NB4 (cell line): ENCODE data around the gene PLAGL2.

ENCODE experiments used
- CTCF ChIP-seq: IDR thresholded peaks from one replicate; pipeline ENCODE4 v1.5.1; 2012; ENCODE audit warnings: low read depth, low read length
- MAX ChIP-seq: IDR thresholded peaks from 2 replicates; pipeline ENCODE4 v1.6.1; 2011; ENCODE audit warnings: low read depth, low read length
- MYC ChIP-seq: IDR thresholded peaks from 2 replicates; pipeline ENCODE4 v1.6.1; 2011; ENCODE audit warnings: low read depth, low read length
- POLR2A ChIP-seq: IDR thresholded peaks from 2 replicates; pipeline ENCODE4 v1.6.1; 2011; ENCODE audit warnings: mild to moderate bottlenecking; ENCODE audit not compliant: insufficient read length; ENCODE audit errors: extremely low read depth

GRCh38 chr20:32205110-32205842 is 2.3 kb downstream of the PLAGL2 start:
- TF ChIP-seq POLR2A (no peak), CTCF (no peak), MAX (no peak), MYC (no peak)
